Small intestine (tissue), 7 donors: ENCODE data around the gene NAALADL2. TPM values are rescaled to one million over a fixed set of nuclear protein-coding genes. Genes with fewer than 3 reads are reported as not detected.
A peak's percentile ranks its signal among the peaks of the same experiment; 100 is the strongest.

ENCODE experiments used
- DNase-seq, 2 donors: peaks; one replicate each; pipeline versions ENCODE4 v3.0.0 to v3.0.0-alpha.2; 2013
- FAIRE-seq: peaks from 2 replicates; lab custom pipeline; 2012; peaks lifted over from hg19 to GRCh38; lab: Jason Lieb, UNC
- H3K27ac ChIP-seq, 3 donors: one replicate each; pipeline ENCODE4 v1.5.1; 2013; ENCODE audit warnings: low read length in 2 of 3, mild to moderate bottlenecking in 2 of 3, control low read depth in 1 of 3, inconsistent platforms in 1 of 3, low read depth in 1 of 3, moderate library complexity in 1 of 3
- H3K27me3 ChIP-seq, 3 donors: one replicate each; pipeline ENCODE4 v1.6.1; 2013; ENCODE audit warnings: low read length in 3 of 3, inconsistent platforms in 1 of 3; ENCODE audit not compliant: control insufficient read depth in 3 of 3, insufficient read depth in 3 of 3
- H3K36me3 ChIP-seq, 3 donors: one replicate each; pipeline ENCODE4 v1.6.1; 2013; ENCODE audit warnings: low read length in 3 of 3, inconsistent platforms in 1 of 3, low read depth in 1 of 3, mild to moderate bottlenecking in 1 of 3, moderate library complexity in 1 of 3; ENCODE audit not compliant: control insufficient read depth in 3 of 3, insufficient read depth in 2 of 3
- H3K4me1 ChIP-seq, 3 donors: one replicate each; pipeline ENCODE4 v1.6.1; 2013; ENCODE audit warnings: low read length in 2 of 3, inconsistent platforms in 1 of 3, low read depth in 1 of 3, mild to moderate bottlenecking in 1 of 3, moderate library complexity in 1 of 3; ENCODE audit not compliant: control insufficient read depth in 3 of 3, insufficient read depth in 2 of 3
- H3K4me3 ChIP-seq, 3 donors: one replicate each; pipeline ENCODE4 v1.5.1; 2013; ENCODE audit warnings: low read length in 3 of 3, control low read depth in 1 of 3, inconsistent platforms in 1 of 3, low read depth in 1 of 3, mild to moderate bottlenecking in 1 of 3, moderate library complexity in 1 of 3
- H3K9me3 ChIP-seq, 2 donors: one replicate each; pipeline ENCODE4 v1.6.1; 2013; ENCODE audit warnings: low read depth in 1 of 2, low read length in 1 of 2; ENCODE audit not compliant: control insufficient read depth in 2 of 2, insufficient read depth in 1 of 2
- WGBS, 3 donors: extraction: QIAGEN DNeasy Blood & Tissue Kit; methylation state at CpG; one replicate each; pipeline ENCODE4 v1.1.7; 2013; 5-methylcytosine and 5-hydroxymethylcytosine counted together
- polyA plus RNA-seq, 4 donors: library from polyadenylated mRNA; stranded (reverse) in 3 of 4; unstranded in 1 of 4; fragments of 200-250 nt in 3 of 4; fragments of 120-200 nt in 1 of 4; gene quantifications; one replicate each; pipeline versions ENCODE4 v1.2.1 to v1.2.3, GENCODE V29; 2013
- donor health status: healthy with polysubstance abuse.
- donor health status: control.
- donor health status: control.
- donor health status: Bipolar disorder and iron deficiency.
- donor health status: healthy.

Gene NAALADL2
- polyA plus RNA-seq, 4 donors, result 0.22 to 7.8 (median 0.70) TPM

DNA sequence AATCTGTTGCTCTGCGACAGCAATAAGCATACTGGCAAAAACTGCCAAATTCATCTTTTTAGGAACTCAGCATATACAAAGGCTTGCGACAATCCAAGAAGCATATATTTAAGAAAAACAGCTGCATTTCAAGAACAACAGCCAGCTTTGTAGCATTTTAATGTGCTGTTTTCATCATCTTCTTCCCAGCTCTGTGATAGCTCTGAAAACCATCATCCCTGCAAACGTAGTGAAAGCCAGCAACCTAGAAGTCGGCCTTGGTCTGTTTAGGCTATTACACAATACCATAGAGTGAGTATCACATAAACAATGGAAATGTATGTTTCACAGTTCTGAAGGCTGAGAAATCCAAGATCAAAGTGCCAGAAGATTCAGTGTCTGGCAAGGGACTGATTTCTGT, 187.5 kb downstream of the NAALADL2 start:
- WGBS, 3 donors, result 74 to 91% (median 88%) methylated on average over 4 of the region's 4 CpGs
- Histone ChIP-seq H3K27ac (no peak overlapping the region), H3K4me3 (no peak overlapping the region)

DNA sequence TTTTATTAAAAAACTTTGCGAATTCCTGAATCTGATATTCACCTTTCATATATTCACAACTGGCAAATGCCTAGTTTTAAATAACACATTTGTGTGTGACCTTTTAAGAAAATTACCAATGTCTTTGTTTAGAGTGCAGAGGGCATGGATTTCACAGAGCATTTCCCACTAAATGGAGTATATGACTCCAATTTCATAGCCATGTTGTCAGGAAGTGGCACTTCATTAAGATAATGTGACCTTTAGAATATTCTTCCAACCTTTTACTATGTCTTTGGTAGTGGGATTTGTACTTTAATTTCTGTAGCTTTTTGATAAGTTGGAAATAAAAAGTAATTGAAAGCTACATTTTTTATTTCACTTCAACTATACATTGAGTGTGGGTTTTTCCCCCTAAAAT, 188.7 kb downstream of the NAALADL2 start:
- H3K36me3 ChIP-seq, result no peaks in the 10 kb centered on the region
- no peak for FAIRE-seq
- no peaks in the 10 kb centered on the region for H3K4me1 ChIP-seq
- H3K4me3 ChIP-seq, result no peak overlapping the region
- no peaks in the 10 kb centered on the region for H3K27me3 ChIP-seq
- DNase-seq, result no peak
- 92 to 98% (median 98%) methylated on average over 1 of the region's 1 CpG for WGBS, 3 donors
- H3K27ac ChIP-seq, result no peak overlapping the region
- H3K9me3 ChIP-seq, result peaks cover 0 to 17% of the 10 kb centered on the region in 2 donors

More for the DNA sequence above, 187.5 kb downstream of the NAALADL2 start:
- FAIRE-seq (no peak), DNase-seq (no peak)
- H3K4me1 ChIP-seq, result no peaks in the 10 kb centered on the region
- no peaks in the 10 kb centered on the region for H3K27me3 ChIP-seq
- H3K9me3 ChIP-seq, result peaks cover 0 to 10% of the 10 kb centered on the region in 2 donors
- no peaks in the 10 kb centered on the region for H3K36me3 ChIP-seq

DNA sequence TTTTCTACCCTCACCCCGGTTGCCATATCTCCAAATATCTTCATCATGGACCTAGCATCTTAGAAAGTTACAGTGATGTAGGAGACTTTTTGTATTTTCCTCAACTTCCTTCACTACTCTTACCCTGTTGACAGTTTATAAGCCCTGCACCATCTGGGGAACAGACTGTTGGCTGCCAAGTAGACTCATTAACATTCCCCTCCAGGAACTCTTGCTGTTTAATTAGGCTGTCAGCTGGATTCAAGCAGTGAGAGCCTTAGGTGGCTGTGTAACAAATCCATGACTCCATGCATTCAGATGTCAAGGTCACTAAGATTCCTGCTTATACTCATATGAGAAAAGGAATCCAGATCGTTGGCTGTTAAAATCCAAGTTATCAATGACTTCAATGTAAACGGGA, 198.3 kb downstream of the NAALADL2 start:
- H3K27ac ChIP-seq, result no peak overlapping the region
- H3K36me3 ChIP-seq, result no peaks in the 10 kb centered on the region
- H3K4me3 ChIP-seq, result no peak overlapping the region
- no peaks in the 10 kb centered on the region for H3K27me3 ChIP-seq
- no peak for FAIRE-seq
- WGBS, 3 donors, result 78 to 88% (median 80%) methylated on average over 3 of the region's 3 CpGs
- H3K9me3 ChIP-seq, result peaks cover 0 to 25% of the 10 kb centered on the region in 2 donors
- DNase-seq, result no peak
- H3K4me1 ChIP-seq, result no peaks in the 10 kb centered on the region

DNA sequence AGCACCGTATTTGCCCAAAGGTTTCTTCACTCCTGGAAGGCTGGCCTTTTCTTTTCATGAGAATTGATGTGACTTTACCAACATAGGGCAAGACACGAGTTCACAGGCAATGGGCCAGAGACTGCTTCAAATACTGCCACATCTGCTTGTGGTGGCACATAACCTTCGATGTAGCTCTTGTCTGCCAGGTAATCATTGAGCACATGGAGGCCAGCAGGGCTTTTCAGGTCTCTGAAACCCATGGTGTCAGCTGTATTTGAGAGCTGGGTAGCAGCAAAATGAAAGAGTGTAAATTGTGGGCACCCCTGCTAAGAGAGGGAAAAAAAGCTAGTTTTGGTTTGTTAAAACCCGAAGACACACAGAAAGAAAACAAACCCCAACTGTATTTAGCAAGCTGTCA, 200.7 kb downstream of the NAALADL2 start:
- Histone ChIP-seq H3K4me1 (no peaks in the 10 kb centered on the region), H3K27ac (no peak overlapping the region), H3K4me3 (no peak overlapping the region), H3K36me3 (no peaks in the 10 kb centered on the region), H3K9me3 (peaks cover 0 to 18% of the 10 kb centered on the region in 2 donors), H3K27me3 (no peaks in the 10 kb centered on the region)
- no peak for FAIRE-seq
- 72 to 88% (median 85%) methylated on average over 4 of the region's 4 CpGs for WGBS, 3 donors
- DNase-seq, result no peak

DNA sequence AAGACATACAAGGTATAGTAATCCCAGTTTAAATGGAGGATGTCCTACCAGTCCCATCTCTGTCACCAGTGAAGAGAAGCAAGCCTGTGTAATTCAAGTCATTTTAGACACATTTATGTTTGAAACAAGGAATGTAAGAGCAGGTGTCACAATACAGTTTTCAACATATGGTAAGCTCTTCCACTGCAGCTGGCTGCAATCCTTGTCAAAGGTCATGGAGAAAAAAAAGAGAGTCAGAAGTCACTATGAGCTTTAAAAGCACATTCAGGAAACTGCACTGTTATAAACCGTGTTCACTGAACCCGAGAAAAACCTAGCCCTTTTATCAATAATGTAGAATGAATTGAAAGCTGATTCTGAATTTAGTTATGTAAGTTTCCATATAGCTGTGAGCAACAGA, 206.4 kb downstream of the NAALADL2 start:
- no peak for FAIRE-seq

DNA sequence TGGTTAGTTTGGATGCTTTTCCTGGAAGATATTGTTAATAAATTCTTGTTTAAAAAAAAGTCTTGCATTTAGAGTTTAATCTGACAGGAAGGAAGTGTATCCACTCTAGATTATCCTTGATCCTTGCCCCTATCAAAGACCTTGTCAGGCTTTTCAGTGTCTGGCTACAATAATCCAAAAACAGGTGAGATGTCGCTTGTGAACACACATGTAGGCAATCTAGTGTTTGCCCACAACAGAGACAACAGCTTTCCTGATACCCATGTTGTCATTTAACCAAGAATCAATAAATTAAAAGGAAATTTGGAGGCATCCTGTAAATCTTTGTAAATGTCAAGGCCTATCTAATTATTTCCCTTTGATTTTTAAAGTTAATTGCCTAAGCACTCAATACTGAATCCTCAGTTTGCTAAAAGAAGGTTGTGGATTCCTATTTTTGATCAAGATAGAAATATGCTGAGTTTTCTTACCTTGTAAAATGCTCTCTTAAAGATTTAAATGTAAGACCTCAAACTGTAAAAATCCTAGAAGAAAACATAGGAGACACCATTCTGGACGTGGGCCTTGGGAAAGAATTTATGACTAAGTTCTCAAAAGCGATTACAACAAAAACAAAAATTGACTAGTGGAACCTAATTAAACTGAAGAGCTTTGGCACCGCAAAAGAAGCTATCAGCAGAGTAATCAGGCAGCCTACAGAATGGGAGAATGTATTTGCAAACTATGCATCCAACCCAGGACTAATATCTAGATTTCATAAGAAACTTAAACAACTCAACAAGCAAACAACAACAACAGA, 207.7 kb downstream of the NAALADL2 start:
- no peak overlapping the region for H3K27ac ChIP-seq
- H3K36me3 ChIP-seq, result no peaks in the 10 kb centered on the region
- DNase-seq, result no peak
- no peak overlapping the region for H3K4me3 ChIP-seq
- H3K27me3 ChIP-seq, result no peaks in the 10 kb centered on the region
- H3K9me3 ChIP-seq, result no peaks in the 10 kb centered on the region
- no peak for FAIRE-seq
- H3K4me1 ChIP-seq, result peaks cover 0 to 3% (median 0%) of the 10 kb centered on the region in 3 donors
- 84 to 88% (median 88%) methylated on average over 4 of the region's 4 CpGs for WGBS, 3 donors

More for the DNA sequence above, 206.4 kb downstream of the NAALADL2 start:
- H3K27ac ChIP-seq, result no peak overlapping the region
- peak; percentile 24 for DNase-seq
- no peaks in the 10 kb centered on the region for H3K9me3 ChIP-seq
- H3K4me1 ChIP-seq, result peaks cover 0 to 1% (median 0%) of the 10 kb centered on the region in 3 donors
- H3K27me3 ChIP-seq, result no peaks in the 10 kb centered on the region
- H3K4me3 ChIP-seq, result no peak overlapping the region
- WGBS, 3 donors, result 18 to 48% (median 47%) methylated on average over 2 of the region's 2 CpGs
- no peaks in the 10 kb centered on the region for H3K36me3 ChIP-seq

DNA sequence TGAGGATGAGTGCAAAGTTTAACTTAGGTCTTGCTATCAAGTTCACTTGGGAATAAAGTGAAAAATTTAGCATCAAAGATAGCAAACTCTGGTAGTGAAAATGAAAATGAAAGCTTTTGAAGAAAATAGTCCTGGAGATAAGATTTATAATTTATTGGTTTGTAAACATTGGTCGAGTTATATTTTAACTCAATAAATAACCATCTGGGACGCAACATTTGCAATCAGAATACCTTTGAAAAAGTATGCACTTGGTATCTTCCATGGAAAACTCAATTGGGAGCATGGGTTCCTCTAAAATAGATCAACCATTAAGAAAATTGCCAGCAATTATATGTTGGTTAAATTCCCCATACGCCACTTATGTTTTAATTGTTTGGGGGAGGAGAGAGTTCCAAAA, 209.5 kb downstream of the NAALADL2 start:
- H3K4me1 ChIP-seq, result peaks cover 0 to 3% (median 0%) of the 10 kb centered on the region in 3 donors
- H3K27ac ChIP-seq, result no peak overlapping the region
- no peaks in the 10 kb centered on the region for H3K27me3 ChIP-seq
- 35 to 61% (median 37%) methylated on average over 3 of the region's 3 CpGs for WGBS, 3 donors
- no peak overlapping the region for H3K4me3 ChIP-seq
- H3K36me3 ChIP-seq, result no peaks in the 10 kb centered on the region
- no peaks in the 10 kb centered on the region for H3K9me3 ChIP-seq
- FAIRE-seq, result no peak
- peak; percentile 12 to 59 for DNase-seq

DNA sequence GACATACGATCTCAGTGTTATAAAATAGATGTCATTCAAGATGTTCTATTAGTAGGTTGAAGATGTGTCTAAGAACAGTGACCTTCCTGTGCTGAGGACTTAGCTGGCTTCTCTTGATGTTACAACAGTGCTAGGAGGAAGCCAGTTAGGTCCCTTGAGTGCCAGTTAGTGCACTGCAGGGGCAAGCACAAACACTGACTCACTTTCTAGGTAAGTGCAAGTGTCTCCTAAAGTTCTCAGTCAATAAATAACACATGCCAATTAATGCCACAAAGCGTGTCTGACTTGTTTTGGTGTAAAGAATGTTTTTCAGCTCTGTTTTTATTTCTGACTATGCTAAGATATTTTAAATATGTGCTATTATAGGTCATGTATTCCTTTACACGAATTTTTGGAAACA, 211.8 kb downstream of the NAALADL2 start:
- H3K9me3 ChIP-seq, result no peaks in the 10 kb centered on the region
- no peaks in the 10 kb centered on the region for H3K27me3 ChIP-seq
- H3K4me3 ChIP-seq, result no peak overlapping the region
- DNase-seq (no peak), FAIRE-seq (no peak)
- H3K36me3 ChIP-seq, result no peaks in the 10 kb centered on the region
- H3K4me1 ChIP-seq, result peaks cover 0 to 3% (median 0%) of the 10 kb centered on the region in 3 donors
- H3K27ac ChIP-seq, result no peak overlapping the region
- WGBS, 3 donors, result 79 to 82% (median 79%) methylated on average over 3 of the region's 3 CpGs
